ENCODE results near the gene WDR35.
"Not testable (repeated sequence)": the region's sequence is repeated elsewhere in the genome, so short reads cannot be mapped to it uniquely, and the experiment has no call there.

Gene WDR35

DNA sequence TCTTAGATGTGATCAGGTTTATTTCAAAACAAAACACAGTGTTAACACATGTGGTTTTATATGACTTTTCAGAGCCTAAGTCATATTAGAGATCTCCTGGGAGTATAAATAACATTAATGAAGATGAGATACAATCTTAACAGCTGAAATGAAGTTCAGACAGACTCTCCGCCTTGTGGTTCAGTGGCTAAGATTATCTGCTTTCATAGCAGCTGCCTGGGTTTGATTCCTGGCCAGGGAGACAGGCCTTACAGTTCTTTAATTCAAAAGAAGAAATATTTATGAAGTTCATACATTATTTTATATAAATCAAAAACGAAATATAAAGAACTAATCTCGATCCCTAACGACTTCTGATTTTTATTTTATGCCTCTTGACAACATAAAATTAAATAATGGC, 52.9 kb downstream of the WDR35 start:
- DNase-seq, result no peak

GRCh38 chr2:19936203-19936602, 53.7 kb downstream of the WDR35 start:
- DNase-seq, result no peak

GRCh38 chr2:19933351-19933981, 56.4 kb downstream of the WDR35 start:
- no peak for DNase-seq

DNA sequence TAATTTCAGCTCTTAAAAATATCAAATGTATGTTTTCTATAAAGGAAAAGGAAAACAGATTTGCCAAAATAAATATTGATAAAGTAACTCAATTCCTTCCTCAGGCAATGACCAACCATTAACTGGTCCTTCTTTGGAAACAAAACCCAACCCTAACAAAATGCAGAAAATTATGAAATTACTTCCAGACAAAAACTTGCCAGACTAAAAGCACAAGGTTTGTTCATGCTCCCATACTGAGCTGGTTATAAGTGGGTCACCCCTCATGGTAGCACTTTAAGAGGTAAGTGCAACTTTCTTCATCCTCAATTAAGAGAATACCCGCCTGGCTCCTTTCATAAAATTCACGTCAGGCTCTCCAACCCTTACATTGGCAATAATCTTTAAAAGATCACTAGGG, 57.0 kb downstream of the WDR35 start:
- no peak for DNase-seq

DNA sequence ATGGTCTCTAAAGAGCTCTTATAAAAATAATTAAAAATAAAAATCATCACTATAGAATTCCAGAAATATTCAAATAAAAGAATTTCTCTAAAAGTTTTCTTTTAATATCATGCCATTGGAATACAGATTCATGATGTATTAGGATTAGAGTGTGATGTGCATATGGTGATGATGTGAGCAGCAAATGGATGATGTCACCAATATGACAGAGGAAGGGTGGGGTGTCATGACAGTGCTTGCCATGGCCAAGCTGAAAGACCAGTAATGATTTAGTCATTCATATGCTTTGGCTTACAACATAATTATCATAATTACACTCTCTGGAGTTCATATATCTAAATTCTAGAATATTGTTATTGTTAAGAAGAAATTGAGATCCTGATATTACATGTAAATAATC, 60.7 kb downstream of the WDR35 start:
- no peak for DNase-seq

DNA sequence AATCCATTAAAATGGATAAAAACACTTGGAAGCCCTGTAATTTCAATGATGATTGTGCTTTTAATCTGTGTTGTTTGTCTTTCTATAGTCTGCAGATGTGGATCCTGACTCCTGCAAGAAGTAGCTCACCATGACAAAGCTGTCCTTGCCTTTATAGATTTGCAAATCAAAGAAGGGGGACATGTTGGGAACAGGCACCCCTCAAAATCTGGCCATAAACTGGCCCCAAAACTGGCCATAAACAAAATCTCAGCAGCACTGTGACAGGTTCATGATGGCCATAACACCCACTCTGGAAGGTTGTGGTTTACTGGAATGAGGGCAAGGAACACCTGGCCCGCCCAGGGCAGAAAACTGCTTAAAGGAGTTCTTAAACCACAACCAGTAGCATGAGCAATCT, 62.1 kb downstream of the WDR35 start:
- DNase-seq, result not testable (repeated sequence)

GRCh38 chr2:19924526-19924925, 65.4 kb downstream of the WDR35 start:
- not testable (repeated sequence) for DNase-seq

- DNase-seq, result not testable (repeated sequence)
Observed at GRCh38 chr2:19922188-19922587, 67.7 kb downstream of the WDR35 start.

DNA sequence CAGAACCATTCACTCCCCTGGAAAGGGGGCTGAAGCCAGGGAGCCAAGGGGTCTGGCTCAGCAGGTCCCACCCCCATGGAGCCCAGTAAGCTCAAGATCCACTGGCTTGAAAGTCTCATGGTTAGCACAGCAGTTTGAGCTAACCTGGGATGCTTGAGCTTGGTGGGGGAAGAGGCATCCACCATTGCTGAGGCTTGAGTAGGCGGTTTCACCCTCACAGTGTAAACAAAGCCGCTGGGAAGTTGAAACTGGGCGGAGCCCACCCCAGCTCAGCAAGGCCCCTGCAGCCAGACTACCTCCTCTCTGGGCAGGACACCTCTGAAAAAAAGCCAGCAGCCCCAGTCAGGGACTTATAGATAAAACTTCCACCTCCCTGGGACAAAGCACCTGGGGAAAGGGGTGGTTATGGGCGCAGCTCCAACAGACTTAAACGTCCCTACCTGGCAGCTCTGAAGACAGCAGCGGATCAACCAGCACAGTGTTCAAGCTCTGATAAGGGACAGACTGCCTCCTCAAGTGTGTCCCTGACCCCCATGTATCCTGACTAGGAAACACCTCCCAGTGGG, 73.4 kb downstream of the WDR35 start:
- no peak for DNase-seq

- DNase-seq, result no peak
Observed at GRCh38 chr2:19914266-19914975, 75.5 kb downstream of the WDR35 start.

GRCh38 chr2:19911808-19912509, 77.9 kb downstream of the WDR35 start:
- DNase-seq, result no peak

DNA sequence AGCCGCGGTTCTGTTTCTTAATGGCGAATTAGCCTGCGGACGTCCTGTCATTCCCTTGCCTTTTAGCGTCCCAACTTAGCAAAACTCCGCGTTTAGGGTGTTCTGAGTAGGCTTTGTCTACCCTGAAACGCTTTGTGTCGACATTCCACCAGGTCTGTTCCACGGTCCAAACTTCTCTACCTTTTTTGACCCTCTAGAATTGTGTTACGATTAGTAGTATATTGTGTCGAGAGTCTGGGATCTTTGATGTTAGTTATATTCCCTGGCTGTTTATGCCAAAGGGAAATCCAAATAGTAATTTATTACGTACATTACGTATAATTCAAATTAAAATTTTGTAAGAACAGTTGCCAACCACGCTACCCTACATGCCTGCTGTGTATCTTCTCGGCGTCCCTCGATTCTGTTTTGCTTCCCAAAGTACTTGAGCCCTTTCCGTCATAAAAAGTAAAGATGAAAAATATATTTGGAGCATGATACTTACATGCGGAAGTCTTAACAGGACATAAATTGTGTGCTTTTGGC, 87.6 kb downstream of the WDR35 start:
- DNase-seq, result peak; percentile 17 to 47 (median 34)

GRCh38 chr2:19901442-19902215, 88.3 kb downstream of the WDR35 start, which contains the start of gene TTC32:
TTC32 (minus strand) TSS chr2:19901983; CDS start chr2:19901854, 129 bp downstream.
- DNase-seq, result peak; percentile 95 to 97 (median 96)

DNA sequence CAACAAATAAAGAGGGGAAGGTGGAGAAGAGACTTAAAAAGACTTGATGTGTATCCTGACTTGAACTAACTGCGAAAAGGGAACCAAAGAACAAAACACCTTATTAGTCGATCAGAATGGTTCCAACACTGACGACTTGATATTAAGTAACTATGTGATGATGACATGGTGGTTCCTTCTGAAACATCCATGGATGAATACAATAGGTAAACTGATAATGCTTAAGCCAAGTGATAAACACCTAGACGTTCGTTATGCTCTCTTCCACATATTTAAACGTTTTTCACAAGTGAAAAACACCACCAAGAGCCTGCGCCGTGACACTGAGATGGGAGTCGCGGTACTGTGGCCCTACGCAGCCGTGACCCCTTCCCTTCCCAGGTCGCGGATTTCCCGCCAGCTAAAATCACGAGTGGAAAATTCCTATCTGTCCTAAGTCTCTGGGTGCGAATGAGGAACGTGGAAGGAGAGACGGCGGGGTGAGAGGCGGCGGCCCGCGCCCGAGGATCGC, 88.9 kb downstream of the WDR35 start:
- DNase-seq, result peak in 3 of 4 experiments; percentile 36 to 61 (median 45)

DNA sequence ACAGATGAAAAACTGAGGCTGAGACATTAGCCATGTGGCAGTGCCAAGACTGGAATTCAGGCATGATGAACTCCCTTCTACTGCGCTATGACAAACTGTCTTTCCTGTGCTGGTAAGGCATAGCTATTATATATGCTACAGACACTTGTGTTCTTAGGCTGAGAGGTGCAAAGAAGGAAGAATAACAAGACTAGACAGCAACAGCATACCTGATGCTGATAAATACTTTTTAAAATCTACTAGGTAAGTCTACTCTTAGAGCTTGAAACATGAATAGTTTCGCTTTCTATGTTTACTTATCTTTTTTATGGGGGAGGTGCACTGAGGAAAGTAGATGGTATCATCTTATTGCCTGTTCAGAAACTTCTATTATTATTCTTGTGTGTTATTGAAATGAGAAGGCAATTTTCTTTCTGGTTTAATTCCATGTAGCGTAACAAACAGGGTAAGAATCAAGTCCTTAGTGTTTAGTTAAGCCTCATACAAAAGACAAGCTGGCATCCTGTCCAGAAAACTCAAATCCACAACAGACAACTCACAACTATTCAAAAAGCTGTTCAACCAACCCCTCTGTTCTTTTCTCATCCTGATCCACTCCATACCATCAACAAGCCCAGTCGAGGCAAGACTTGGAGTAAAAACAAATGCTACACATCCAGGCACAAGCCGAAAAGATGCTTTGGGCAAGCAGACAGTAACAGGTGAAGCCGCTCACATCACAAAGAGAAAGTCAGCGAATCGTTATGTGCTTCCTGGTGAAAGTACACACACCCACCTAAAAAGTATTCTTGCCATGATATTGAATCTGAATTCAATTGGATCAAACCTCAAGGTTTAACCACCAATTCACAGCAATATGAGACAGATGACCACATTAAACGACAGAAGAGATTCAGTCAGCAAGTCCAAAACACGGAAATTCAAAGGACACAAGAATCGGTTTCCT, 89.6 kb downstream of the WDR35 start:
- DNase-seq, result no peak

GRCh38 chr2:19898592-19899329, 91.1 kb downstream of the WDR35 start:
- DNase-seq, result no peak

DNA sequence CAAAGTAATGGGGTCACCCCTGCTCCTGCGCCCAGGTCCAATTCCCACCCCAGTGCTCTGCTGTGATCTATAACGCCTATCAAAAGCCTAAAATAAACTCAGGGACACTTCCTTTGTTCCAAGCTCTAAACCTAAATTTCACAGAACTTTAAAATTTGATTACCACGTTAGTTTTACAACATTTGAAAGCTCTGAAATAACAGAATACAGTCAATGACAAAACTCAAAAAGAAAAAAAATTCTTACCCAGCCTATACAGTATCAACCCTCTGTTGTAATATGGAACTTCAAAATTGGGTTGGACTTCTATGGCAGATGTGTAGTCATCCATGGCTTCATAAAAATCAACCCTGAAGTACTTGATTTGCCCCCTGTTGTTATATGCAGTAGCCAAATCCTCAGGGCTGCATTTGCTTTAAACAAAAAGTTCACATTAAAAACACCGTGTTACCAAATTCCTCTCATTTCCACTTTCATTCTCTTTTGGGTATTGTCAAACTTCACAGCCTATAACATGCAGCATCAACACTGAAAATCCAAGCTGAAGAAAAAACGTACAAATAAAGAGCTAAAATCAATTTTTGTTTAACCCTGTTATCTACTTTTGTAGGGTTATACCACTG, 92.2 kb downstream of the WDR35 start:
- DNase-seq, result no peak

- DNase-seq, result no peak
Observed at GRCh38 chr2:19895535-19895934, 94.4 kb downstream of the WDR35 start.

- DNase-seq, result no peak
Observed at GRCh38 chr2:19894134-19894792, 95.6 kb downstream of the WDR35 start.
